Glutamatergic neuron (in vitro differentiated cells): ENCODE results near the gene GIMAP5. TPM values are rescaled to one million over a fixed set of nuclear protein-coding genes. Genes with fewer than 3 reads are reported as not detected.

Experiments used
- DNase-seq: peaks from one replicate; pipeline ENCODE4 v3.0.0; 2022
- H3K27ac Mint-ChIP-seq: one replicate; pipeline ENCODE4 v1.8.0; 2020; ENCODE audit warnings: mild to moderate bottlenecking, mixed read lengths, inconsistent platforms; ENCODE audit not compliant: unreplicated experiment
- H3K27me3 Mint-ChIP-seq: one replicate; pipeline ENCODE4 v1.8.0; 2020; ENCODE audit warnings: mild to moderate bottlenecking, moderate library complexity, mixed read lengths, inconsistent platforms; ENCODE audit not compliant: unreplicated experiment
- H3K36me3 Mint-ChIP-seq: one replicate; pipeline ENCODE4 v1.8.0; 2020; ENCODE audit warnings: mild to moderate bottlenecking, mixed read lengths, inconsistent platforms; ENCODE audit not compliant: unreplicated experiment
- H3K4me1 Mint-ChIP-seq: one replicate; pipeline ENCODE4 v1.8.0; 2020; ENCODE audit warnings: mild to moderate bottlenecking, low read depth, mixed read lengths, inconsistent platforms; ENCODE audit not compliant: unreplicated experiment
- H3K4me3 Mint-ChIP-seq: one replicate; pipeline ENCODE4 v1.8.0; 2020; ENCODE audit warnings: mild to moderate bottlenecking, mixed read lengths, inconsistent platforms; ENCODE audit not compliant: unreplicated experiment
- H3K9me3 Mint-ChIP-seq: one replicate; pipeline ENCODE4 v1.8.0; 2020; ENCODE audit warnings: mild to moderate bottlenecking, moderate library complexity, mixed read lengths, inconsistent platforms; ENCODE audit not compliant: unreplicated experiment
- total RNA-seq: library from RNA; stranded (reverse); fragmentation: NEBNext Ultra II Directional; extraction: Animal tissue kit (Norgen Biotek cat#: 25700); gene quantifications from one replicate; pipeline ENCODE4 v1.2.1, GENCODE V29; 2021; ENCODE audit not compliant: unreplicated experiment
- TF ChIP-seq, protein P1 (sequence below): fragments of 200-600 bp; sonication (generic); IDR thresholded peaks from one replicate; pipeline ENCODE4 v1.5.0; 2021; ENCODE audit not compliant: partially characterized antibody, unreplicated experiment

The GIMAP5 gene
- total RNA-seq, 1 donor from 2014 or later, result not detected

DNA sequence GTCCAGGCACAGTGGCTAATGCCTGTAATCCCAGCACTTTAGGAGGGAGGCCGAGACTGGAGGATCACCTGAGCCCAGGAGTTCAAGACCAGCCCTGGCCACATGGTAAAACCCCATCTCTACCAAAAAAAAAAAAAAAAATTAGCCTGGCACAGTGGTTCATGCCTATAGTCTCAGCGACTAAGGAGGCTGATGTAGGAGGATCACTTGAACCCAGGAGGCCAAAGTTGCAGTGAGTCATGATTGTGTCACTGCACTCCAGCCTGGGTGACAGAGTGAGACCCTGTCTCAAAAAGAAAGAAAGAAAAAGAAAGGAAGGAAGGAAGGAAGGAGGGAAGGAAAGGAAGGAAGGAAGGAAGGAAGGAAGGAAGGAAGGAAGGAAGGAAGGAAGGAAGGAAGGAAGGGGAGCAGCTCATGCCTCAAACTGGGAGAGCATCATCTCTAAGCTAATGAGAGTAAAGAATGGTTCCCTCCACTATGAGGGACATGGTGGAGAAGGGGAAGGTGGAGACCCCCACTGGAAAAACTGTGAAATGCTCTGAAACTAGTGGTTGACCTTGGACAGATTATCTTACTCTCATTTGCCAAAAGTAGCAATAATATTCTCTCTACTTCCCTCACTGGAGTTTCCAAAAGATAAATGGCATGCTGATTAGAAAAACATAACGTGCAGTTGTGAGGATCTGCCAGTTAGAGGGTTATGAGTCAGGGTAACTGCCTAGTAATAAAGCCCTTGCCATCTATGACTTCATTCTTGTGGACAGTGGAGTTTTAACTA, 16.8 kb downstream of the GIMAP5 start:
- no peak for DNase-seq
- Mint-ChIP-seq H3K27ac (no peak overlapping the region), H3K4me1 (no peaks in the 10 kb centered on the region), H3K4me3 (no peak overlapping the region), H3K27me3 (peaks cover 10% of the 10 kb centered on the region), H3K36me3 (no peaks in the 10 kb centered on the region), H3K9me3 (no peaks in the 10 kb centered on the region)
- TF ChIP-seq, protein P1, sequence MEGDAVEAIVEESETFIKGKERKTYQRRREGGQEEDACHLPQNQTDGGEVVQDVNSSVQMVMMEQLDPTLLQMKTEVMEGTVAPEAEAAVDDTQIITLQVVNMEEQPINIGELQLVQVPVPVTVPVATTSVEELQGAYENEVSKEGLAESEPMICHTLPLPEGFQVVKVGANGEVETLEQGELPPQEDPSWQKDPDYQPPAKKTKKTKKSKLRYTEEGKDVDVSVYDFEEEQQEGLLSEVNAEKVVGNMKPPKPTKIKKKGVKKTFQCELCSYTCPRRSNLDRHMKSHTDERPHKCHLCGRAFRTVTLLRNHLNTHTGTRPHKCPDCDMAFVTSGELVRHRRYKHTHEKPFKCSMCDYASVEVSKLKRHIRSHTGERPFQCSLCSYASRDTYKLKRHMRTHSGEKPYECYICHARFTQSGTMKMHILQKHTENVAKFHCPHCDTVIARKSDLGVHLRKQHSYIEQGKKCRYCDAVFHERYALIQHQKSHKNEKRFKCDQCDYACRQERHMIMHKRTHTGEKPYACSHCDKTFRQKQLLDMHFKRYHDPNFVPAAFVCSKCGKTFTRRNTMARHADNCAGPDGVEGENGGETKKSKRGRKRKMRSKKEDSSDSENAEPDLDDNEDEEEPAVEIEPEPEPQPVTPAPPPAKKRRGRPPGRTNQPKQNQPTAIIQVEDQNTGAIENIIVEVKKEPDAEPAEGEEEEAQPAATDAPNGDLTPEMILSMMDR, result peak; percentile 28

GRCh38 chr7:150754951-150755350, 17.7 kb downstream of the GIMAP5 start:
- Mint-ChIP-seq H3K27me3 (peaks cover 5% of the 10 kb centered on the region), H3K36me3 (no peaks in the 10 kb centered on the region), H3K4me3 (no peak overlapping the region), H3K9me3 (no peaks in the 10 kb centered on the region), H3K27ac (no peak overlapping the region), H3K4me1 (no peaks in the 10 kb centered on the region)
- DNase-seq, result no peak
- TF ChIP-seq, protein P1, result no peak

DNA sequence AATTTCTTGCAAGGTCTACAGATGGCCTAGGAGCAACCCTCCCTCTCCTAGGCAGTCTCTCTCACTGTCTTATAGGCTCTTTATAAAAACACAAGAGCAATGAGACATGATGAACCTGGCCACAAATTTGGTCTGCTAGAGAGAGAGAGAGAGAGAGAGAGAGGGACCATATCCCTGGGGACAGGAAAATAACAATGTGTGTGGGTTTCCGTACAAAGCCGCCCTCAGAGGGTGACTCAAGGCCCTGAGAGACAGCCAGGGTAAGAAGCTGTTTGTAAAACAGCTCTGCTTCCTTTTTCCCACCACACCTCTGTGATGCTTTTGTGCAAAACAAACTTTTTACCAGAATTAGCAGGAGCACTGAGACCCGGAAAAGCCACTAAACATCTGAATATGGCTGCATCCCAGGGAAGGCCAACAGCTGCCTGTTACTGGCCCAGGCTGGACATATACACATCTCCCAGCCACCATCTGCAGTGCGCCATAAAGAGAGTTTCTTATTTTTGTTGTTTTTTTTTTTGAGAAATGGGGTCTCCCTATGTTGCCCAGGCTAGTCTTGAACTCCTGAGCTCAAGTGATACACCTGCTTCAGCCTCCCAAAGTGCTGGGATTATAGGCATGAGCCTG, 18.4 kb downstream of the GIMAP5 start:
- no peaks in the 10 kb centered on the region for H3K36me3 Mint-ChIP-seq
- no peak overlapping the region for H3K4me3 Mint-ChIP-seq
- H3K4me1 Mint-ChIP-seq, result no peaks in the 10 kb centered on the region
- H3K9me3 Mint-ChIP-seq, result no peaks in the 10 kb centered on the region
- TF ChIP-seq, protein P1, result no peak
- no peak for DNase-seq
- H3K27ac Mint-ChIP-seq, result no peak overlapping the region
- peaks cover 3% of the 10 kb centered on the region for H3K27me3 Mint-ChIP-seq

- Mint-ChIP-seq H3K4me3 (no peak overlapping the region), H3K9me3 (no peaks in the 10 kb centered on the region), H3K36me3 (no peaks in the 10 kb centered on the region), H3K4me1 (no peaks in the 10 kb centered on the region), H3K27me3 (peaks cover 3% of the 10 kb centered on the region), H3K27ac (no peak overlapping the region)
- TF ChIP-seq, protein P1, result no peak
- DNase-seq, result no peak
Measured at GRCh38 chr7:150756166-150756565, 18.9 kb downstream of the GIMAP5 start.

DNA sequence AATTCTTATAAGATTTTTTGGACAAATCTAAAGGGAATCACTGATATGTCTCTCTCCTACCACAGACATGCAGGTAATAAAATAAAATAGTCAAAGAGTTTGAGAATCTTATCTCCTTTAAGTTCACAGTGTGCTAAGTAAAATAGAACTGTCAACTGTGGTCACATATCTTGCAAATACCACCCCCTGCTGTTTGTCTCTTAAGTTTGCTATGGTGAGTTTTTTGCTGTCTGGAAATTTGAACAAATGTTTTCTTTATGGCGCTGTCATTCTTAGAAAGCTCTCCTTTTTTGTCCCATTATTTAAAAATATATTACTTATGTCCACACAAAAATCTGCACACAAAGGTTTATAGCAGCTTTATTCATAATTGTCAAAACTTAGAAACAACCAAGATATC, 19.6 kb downstream of the GIMAP5 start:
- peaks cover 3% of the 10 kb centered on the region for H3K27me3 Mint-ChIP-seq

More for the DNA sequence above, 19.6 kb downstream of the GIMAP5 start:
- Mint-ChIP-seq H3K36me3 (no peaks in the 10 kb centered on the region), H3K9me3 (no peaks in the 10 kb centered on the region), H3K4me3 (no peak overlapping the region), H3K4me1 (no peaks in the 10 kb centered on the region), H3K27ac (no peak overlapping the region)
- no peak for DNase-seq
- TF ChIP-seq, protein P1, result no peak
